Activated CD4-positive, alpha-beta T cell treated with anti-CD3 and anti-CD28 coated beads, Interleukin-2, amount 50 U/mL, for 16 hours (primary cell): ENCODE data around the gene ELMOD3.
"Not testable (repeated sequence)": the region's sequence is repeated elsewhere in the genome, so short reads cannot be mapped to it uniquely, and the experiment has no call there.

Source experiments
- DNase-seq: peaks from one replicate; pipeline ENCODE4 v3.0.0-alpha.2; 2020

The ELMOD3 gene

DNA sequence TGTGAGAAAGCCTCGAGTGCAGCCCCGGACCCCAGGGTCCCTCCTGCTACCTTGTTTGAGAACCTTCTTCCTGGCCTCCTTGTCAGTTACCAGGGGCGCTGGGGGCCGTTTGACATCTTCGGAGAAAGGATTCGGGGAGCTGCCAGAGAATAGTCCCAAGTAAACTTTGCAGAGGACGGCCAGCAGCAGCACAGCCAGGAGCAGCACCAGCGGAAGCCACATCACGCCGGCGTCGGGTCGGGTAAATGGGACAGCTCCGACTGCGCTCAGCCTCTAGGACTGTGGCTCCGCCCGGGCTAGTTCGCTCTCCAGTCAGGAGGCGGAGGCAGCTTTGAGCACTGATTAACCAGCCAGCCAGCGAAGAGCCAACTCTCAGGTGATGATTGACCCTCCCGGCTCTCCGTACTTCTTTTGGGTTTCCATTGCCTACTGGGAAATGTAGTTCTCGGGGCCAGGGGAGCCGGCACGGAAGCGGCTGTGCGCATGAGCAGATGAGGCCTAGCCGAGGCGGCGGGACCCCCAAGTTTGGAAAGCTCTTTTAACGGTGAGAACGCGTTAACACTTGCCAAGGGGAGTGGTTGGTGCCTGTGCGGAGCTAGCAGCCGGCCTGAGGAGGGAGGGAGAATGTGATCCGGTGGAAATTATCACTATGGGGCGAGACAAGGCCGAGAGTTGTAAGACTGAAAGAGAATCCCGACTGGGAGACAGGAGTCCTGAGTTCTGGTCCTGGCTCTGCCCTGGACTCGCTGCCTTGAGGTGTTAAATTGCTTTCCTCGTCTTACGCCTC is at the start of gene ELMOD3, which contains the start of gene RETSAT:
TSS of gene ELMOD3 (plus strand) at position 484 of the 787 bp plus-strand sequence. CDS start 2,430 bp downstream, outside the sequence.
TSS of gene RETSAT (minus strand) at position 243 of the 787 bp plus-strand sequence. CDS start at position 222, 21 bp downstream.
- DNase-seq, result peak; percentile 99

GRCh38 chr2:85307527-85307897 is 47.1 kb upstream of the ELMOD3 start:
- DNase-seq, result no peak

GRCh38 chr2:85308201-85308600 is 46.4 kb upstream of the ELMOD3 start:
- DNase-seq, result no peak

DNA sequence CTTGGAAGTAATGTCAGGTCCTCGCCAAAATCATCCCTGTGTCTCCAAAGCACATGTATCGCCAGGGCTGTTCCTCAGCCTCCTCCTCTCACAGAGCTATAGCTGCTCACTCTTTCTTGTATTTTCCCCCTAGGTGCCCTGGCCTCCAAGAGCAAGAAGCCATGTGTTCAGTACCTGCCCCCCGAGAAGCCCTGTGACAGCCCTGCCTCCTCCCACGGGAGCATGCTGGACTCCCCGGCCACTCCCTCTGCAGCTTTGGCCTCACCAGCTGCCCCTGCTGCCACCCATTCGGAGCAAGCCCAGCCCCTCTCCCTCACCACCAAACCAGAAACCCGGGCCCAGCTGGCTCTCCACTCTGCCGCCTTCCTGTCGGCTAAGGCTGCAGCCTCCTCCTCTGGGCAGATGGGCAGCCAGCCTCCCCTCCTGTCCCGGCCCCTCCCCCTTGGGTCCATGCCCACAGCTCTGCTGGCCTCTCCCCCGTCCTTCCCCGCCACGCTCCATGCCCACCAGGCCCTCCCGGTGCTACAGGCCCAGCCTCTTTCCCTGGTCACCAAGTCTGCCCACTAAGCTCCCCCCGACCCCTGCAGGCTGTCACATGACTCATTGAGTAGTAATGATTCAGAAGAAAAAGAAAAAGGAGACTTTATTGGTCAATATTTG is 45.5 kb upstream of the ELMOD3 start:
- DNase-seq, result no peak

DNA sequence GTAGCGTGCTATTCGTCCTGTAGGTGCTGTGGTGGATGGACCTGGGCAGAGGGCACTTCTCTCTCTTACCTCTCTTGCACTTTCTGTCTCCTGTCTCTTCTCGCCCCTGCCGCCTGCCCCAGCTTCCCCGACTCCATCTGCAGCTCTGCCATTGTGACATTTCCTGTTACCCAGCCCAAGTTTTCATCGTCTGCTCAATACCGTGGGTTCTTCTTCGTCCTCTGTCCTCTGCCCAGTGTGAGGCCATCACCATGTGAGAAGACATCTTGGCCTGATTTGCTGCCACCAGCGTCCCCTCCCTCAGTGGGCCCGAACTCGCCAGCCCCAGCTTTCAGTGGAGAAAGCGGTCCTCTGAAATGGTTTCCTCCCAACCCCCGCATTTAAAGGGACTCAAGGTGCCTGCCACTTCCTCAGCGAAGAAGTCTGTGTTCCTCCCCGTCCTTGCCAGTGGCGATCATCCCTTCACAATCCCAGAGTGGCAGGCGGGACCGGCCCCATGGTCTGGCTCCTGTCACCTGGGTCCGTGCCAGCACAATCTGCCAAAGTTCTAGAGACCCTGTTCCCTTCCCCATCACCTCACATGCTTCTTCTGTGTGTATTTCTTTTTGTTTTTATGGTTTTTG is 44.8 kb upstream of the ELMOD3 start:
- DNase-seq, result no peak

DNA sequence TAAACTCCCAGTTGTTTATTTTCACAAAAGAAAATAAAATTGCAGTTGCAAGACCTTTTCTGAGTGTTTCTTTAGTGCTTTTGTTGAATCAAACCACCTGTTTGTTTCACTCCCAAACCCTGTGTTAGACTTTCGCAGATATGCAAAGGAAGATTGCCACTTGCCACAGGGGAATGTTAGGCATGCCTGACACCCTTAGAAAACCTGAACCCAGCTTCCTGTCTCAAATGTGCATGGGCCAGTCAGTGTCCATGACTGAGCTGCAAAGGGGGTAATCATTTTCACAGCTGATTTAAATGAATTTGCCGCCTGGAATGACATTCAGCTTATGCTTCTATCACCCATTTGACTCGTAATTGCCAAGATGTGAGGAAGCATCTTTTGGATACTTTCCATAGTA is 44.2 kb upstream of the ELMOD3 start:
- DNase-seq, result no peak

GRCh38 chr2:85312404-85312803 is 42.2 kb upstream of the ELMOD3 start:
- DNase-seq, result no peak

- DNase-seq, result no peak
Observed at GRCh38 chr2:85314884-85315242, 39.7 kb upstream of the ELMOD3 start.

DNA sequence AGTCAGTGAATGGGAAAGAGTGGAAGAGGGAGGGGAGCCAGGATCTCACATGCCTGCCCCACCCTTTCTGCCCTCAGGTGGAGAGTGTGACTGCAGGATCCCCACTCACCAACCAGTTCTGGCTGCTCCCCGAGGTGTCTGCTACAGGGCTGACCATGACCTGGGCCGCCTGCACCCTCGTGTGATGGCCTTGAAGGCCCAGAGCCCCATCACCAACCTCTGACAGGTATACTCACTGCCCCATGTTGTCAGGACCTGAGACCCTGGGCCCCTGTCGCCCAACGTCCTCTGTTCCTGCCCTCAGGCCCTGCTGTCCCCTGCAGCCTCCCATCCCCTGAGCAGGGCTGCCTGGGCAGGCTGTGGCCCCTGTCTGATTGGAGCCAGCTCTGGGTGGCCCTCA is 38.6 kb upstream of the ELMOD3 start:
- not testable (repeated sequence) for DNase-seq

DNA sequence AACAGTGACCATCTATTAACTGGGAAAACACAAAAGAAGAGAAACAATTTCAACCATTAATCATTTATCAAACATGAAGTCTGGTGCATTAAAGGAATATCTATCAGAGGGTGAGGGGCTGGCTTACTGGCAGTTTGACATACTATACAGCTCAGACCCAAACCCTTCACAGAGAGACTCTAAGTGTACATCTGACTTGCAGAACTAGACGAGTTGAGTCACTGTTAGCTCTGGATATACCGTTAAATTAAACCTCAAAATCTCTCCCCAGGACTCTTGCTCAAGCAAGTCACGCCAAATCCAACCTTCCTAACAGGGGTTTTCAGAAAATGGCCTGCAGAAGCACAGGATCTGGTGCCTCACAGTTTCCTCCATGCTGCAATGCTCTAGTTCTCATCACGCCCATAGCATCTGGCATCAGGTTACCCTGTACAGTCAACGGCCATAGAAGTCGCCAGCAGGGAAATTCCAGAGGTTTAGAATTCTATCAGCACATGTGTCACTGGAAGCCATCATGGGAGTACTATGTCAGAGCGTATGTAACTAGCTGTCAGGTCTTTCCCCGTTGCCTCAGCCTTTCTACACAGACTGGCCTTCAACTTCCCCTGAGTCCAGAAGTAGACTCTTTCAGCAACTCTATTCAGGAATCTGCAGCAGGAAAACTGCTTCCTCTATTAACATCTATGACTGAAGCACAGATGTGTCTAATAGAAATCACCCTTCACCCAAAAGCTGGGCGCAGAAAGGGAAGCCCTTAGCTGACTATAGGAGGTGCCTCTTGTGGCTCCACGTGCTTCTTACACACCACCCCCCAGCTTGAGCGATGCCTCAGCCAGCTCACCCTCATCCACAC is 36.1 kb upstream of the ELMOD3 start:
- DNase-seq, result peak; percentile 43

- DNase-seq, result no peak
Observed at GRCh38 chr2:85319796-85320195, 34.8 kb upstream of the ELMOD3 start.

GRCh38 chr2:85323351-85323987 is 31.1 kb upstream of the ELMOD3 start:
- no peak for DNase-seq

GRCh38 chr2:85323988-85324367 is 30.6 kb upstream of the ELMOD3 start:
- DNase-seq, result not testable (repeated sequence)

DNA sequence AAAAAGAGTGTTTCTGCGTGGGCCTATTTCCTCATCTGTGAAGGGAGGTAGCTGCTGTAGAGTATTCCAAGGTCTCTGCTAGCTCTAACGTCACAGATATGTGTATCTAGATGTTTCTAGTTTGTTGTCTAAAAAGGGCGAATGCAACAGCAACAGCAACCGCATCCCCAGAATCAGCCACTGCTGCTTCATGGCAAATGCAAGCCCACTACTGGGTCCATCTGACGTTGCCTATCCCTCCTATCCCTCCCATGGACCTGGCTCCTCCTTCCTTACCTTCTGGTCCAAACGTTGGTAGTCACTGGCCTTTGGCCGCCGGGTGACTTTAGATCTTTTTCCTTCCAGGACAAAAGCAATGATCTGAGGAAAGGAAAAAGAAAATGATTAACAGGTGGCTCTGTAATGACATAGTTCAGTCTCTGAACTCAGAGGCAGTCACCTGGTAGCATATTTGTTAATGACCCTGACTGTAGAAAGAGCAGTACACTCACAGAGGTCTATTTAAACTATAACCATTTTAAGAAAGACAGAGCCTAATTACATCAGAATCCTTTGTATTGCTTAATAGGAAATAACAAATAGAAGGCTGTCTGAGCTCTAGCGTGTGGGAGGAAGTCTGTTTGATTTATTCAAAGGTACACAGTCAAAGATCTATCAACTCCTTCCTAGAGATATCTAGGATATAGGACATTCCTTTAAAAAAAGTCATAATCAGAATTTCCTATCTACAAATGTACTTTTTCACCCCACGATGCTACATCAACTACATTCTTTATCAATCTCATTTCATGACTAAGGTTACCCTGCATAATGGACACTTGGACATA is 29.7 kb upstream of the ELMOD3 start:
- DNase-seq, result no peak

DNA sequence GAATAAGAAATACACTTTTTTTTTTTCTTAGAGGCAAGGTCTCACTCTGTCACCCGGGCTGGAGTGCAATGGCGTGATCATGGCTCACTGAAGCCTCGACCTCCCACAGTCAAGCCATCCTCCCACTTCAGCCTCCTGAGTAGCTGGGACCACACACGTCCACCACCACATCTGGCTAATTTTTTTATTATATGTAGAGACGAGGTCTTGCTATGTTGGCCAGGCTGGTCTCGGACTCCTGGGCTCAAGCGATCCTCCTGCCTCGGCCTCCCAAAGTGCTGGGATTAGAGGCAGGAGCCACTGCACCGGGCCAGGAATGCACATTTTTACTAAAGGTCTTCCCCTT is 29.1 kb upstream of the ELMOD3 start:
- no peak for DNase-seq

GRCh38 chr2:85326406-85327159 is 28.0 kb upstream of the ELMOD3 start:
- DNase-seq, result peak; percentile 83

GRCh38 chr2:85327160-85327821 is 27.3 kb upstream of the ELMOD3 start:
- peak; percentile 66 for DNase-seq

- peak; percentile 94 for DNase-seq
Observed at GRCh38 chr2:85327822-85328617, 26.5 kb upstream of the ELMOD3 start, which contains the start of gene TGOLN2. TGOLN2 (minus strand) TSS chr2:85327989; CDS start chr2:85327962, 27 bp downstream.

GRCh38 chr2:85329181-85329651 is 25.4 kb upstream of the ELMOD3 start:
- no peak for DNase-seq
